Measurements from ENCODE around the gene FBXO15.

Gene FBXO15

GRCh38 chr18:74110149-74110548 lies 37.5 kb downstream of the FBXO15 start:
- DNase-seq = no peak

GRCh38 chr18:74108460-74108859 lies 39.2 kb downstream of the FBXO15 start:
- no peak for DNase-seq

GRCh38 chr18:74097803-74098202 lies 49.8 kb downstream of the FBXO15 start:
- no peak for DNase-seq

GRCh38 chr18:74092922-74093321 lies 54.7 kb downstream of the FBXO15 start:
- no peak for DNase-seq

GRCh38 chr18:74084184-74084855 lies 63.3 kb downstream of the FBXO15 start:
- no peak for DNase-seq

GRCh38 chr18:74083557-74083952 lies 64.1 kb downstream of the FBXO15 start:
- no peak for DNase-seq

GRCh38 chr18:74082742-74083556 lies 64.7 kb downstream of the FBXO15 start:
- no peak for DNase-seq

GRCh38 chr18:74081966-74082741 lies 65.5 kb downstream of the FBXO15 start:
- peak; percentile 40 for DNase-seq

- no peak for DNase-seq
Measured at GRCh38 chr18:74078257-74078656, 69.4 kb downstream of the FBXO15 start.

GRCh38 chr18:74074668-74075564 lies 72.7 kb downstream of the FBXO15 start:
- DNase-seq = no peak

GRCh38 chr18:74073957-74074667 lies 73.5 kb downstream of the FBXO15 start:
- DNase-seq = no peak

- no peak for DNase-seq
Measured at GRCh38 chr18:74069178-74070050, 78.2 kb downstream of the FBXO15 start.

- no peak for DNase-seq
Measured at GRCh38 chr18:74068296-74068695, 79.3 kb downstream of the FBXO15 start.

- DNase-seq = no peak
Measured at GRCh38 chr18:74066018-74066417, 81.6 kb downstream of the FBXO15 start.

GRCh38 chr18:74065366-74065765 lies 82.3 kb downstream of the FBXO15 start:
- DNase-seq = no peak

- DNase-seq = no peak
Measured at GRCh38 chr18:74064510-74064909, 83.1 kb downstream of the FBXO15 start.

GRCh38 chr18:74063557-74063956 lies 84.1 kb downstream of the FBXO15 start:
- no peak for DNase-seq

- DNase-seq = no peak
Measured at GRCh38 chr18:74063023-74063422, 84.6 kb downstream of the FBXO15 start.

- DNase-seq = no peak
Measured at GRCh38 chr18:74062037-74062436, 85.6 kb downstream of the FBXO15 start.

GRCh38 chr18:74060579-74060978 lies 87.1 kb downstream of the FBXO15 start:
- DNase-seq = no peak

GRCh38 chr18:74050807-74051206 lies 96.8 kb downstream of the FBXO15 start:
- no peak for DNase-seq

All from femur (tissue), 1 donor.